Nephron (organoid): ENCODE data around the gene C19orf25.
A peak's percentile ranks its signal among the peaks of the same experiment; 100 is the strongest.

Experiments used
- H3K27ac Mint-ChIP-seq, 3 experiments: 2 replicates each; pipeline ENCODE4 v1.8.0; 2020; ENCODE audit warnings: mixed read lengths in 3 of 3, mild to moderate bottlenecking in 2 of 3, moderate library complexity in 1 of 3
- H3K27me3 Mint-ChIP-seq: 2 replicates; pipeline ENCODE4 v1.8.0; 2021; ENCODE audit warnings: low read depth, mild to moderate bottlenecking, moderate library complexity, mixed read lengths
- H3K36me3 Mint-ChIP-seq: 2 replicates; pipeline ENCODE4 v1.8.0; 2020; ENCODE audit warnings: low read depth, mixed read lengths
- H3K4me1 Mint-ChIP-seq: 2 replicates; pipeline ENCODE4 v1.8.0; 2020; ENCODE audit warnings: mixed read lengths
- H3K4me3 Mint-ChIP-seq, 3 experiments: 2 replicates each; pipeline ENCODE4 v1.8.0; 2020; ENCODE audit warnings: mild to moderate bottlenecking in 3 of 3, mixed read lengths in 3 of 3, moderate library complexity in 2 of 3
- H3K9me3 Mint-ChIP-seq: 2 replicates; pipeline ENCODE4 v1.8.0; 2020; ENCODE audit warnings: mixed read lengths
- TF ChIP-seq, protein P1 (sequence below), 3 experiments: fragments of 200-600 bp; sonication (generic); IDR thresholded peaks; one replicate each; pipeline ENCODE4 v1.5.0; 2021; ENCODE audit warnings: antibody characterized with exemption in 3 of 3; ENCODE audit not compliant: unreplicated experiment in 3 of 3

C19orf25 gene

DNA sequence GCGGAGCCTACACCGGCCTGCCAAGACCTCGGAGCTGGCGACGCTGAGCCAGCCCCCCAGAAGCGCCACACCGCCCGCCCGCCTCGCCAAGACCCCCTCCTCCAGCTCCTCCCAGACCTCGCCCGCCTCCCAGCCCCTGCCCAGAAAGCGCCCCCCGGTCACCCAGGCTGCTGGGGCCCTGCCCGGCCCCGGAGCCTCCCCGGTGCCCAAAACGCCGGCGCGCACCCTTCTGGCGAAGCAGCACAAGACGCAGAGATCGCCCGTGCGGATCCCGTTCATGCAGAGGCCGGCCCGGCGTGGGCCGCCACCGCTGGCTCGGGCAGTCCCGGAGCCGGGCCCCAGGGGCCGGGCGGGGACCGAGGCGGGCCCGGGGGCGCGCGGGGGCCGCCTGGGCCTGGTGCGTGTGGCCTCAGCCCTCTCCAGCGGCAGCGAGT is 10.2 kb downstream of the C19orf25 start:
- Mint-ChIP-seq H3K4me3 (no peak overlapping the region), H3K9me3 (no peaks in the 10 kb centered on the region), H3K36me3 (no peaks in the 10 kb centered on the region), H3K27me3 (peaks cover 71% of the 10 kb centered on the region), H3K27ac (no peak overlapping the region), H3K4me1 (peaks cover 5% of the 10 kb centered on the region)
- TF ChIP-seq, protein P1, sequence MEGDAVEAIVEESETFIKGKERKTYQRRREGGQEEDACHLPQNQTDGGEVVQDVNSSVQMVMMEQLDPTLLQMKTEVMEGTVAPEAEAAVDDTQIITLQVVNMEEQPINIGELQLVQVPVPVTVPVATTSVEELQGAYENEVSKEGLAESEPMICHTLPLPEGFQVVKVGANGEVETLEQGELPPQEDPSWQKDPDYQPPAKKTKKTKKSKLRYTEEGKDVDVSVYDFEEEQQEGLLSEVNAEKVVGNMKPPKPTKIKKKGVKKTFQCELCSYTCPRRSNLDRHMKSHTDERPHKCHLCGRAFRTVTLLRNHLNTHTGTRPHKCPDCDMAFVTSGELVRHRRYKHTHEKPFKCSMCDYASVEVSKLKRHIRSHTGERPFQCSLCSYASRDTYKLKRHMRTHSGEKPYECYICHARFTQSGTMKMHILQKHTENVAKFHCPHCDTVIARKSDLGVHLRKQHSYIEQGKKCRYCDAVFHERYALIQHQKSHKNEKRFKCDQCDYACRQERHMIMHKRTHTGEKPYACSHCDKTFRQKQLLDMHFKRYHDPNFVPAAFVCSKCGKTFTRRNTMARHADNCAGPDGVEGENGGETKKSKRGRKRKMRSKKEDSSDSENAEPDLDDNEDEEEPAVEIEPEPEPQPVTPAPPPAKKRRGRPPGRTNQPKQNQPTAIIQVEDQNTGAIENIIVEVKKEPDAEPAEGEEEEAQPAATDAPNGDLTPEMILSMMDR (IDR thresholded peaks at IDR 0.05; ENCODE audit: unreplicated experiment in 3 of 3): no peak

DNA sequence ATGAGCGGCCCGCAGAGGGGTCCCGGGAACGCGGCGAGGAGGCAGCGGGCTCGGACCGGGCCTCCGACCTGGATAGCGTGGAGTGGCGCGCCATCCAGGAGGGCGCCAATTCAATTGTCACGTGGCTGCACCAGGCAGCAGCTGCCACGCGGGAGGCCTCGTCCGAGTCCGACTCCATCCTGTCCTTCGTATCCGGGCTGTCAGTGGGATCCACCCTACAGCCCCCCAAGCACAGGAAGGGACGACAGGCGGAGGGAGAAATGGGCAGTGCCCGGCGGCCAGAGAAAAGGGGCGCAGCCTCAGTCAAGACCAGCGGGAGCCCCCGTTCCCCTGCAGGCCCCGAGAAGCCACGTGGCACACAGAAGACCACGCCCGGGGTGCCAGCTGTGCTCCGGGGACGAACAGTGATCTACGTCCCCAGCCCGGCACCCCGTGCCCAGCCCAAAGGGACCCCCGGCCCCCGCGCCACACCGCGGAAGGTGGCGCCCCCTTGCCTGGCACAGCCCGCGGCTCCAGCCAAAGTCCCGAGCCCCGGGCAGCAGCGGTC is 10.7 kb downstream of the C19orf25 start:
- peaks cover 71% of the 10 kb centered on the region for H3K27me3 Mint-ChIP-seq
- peaks cover 5% of the 10 kb centered on the region for H3K4me1 Mint-ChIP-seq
- peak overlapping the region in 1 of 3 experiments; percentile 36 for H3K4me3 Mint-ChIP-seq
- H3K9me3 Mint-ChIP-seq: no peaks in the 10 kb centered on the region
- H3K27ac Mint-ChIP-seq: no peak overlapping the region
- TF ChIP-seq, protein P1 (IDR thresholded peaks at IDR 0.05; ENCODE audit: unreplicated experiment in 3 of 3): no peak
- no peaks in the 10 kb centered on the region for H3K36me3 Mint-ChIP-seq

DNA sequence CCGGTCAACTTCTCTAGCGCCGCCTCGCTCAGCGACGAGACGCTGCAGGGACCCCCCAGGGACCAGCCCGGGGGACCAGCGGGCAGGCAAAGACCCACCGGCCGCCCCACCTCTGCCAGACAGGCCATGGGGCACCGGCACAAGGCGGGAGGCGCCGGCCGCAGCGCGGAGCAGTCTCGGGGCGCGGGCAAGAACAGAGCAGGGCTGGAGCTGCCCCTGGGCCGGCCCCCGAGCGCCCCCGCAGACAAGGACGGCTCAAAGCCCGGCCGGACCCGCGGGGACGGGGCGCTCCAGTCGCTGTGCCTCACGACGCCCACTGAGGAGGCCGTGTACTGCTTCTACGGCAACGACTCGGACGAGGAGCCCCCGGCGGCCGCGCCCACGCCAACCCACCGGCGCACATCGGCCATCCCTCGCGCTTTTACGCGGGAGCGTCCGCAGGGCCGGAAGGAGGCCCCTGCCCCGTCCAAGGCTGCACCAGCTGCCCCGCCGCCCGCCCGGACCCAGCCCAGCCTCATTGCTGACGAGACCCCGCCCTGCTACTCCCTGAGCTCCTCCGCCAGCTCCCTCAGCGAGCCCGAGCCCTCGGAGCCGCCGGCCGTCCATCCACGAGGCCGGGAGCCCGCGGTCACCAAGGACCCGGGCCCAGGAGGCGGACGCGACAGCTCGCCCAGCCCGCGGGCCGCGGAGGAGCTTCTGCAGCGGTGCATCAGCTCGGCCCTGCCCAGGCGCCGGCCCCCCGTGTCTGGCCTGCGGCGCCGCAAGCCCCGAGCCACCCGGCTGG is 11.3 kb downstream of the C19orf25 start:
- H3K27ac Mint-ChIP-seq: no peak overlapping the region
- no peaks in the 10 kb centered on the region for H3K36me3 Mint-ChIP-seq
- no peaks in the 10 kb centered on the region for H3K9me3 Mint-ChIP-seq
- no peaks in the 10 kb centered on the region for H3K4me1 Mint-ChIP-seq
- TF ChIP-seq, protein P1 (IDR thresholded peaks at IDR 0.05; ENCODE audit: unreplicated experiment in 3 of 3): no peak
- peaks cover 71% of the 10 kb centered on the region for H3K27me3 Mint-ChIP-seq
- no peak overlapping the region for H3K4me3 Mint-ChIP-seq

DNA sequence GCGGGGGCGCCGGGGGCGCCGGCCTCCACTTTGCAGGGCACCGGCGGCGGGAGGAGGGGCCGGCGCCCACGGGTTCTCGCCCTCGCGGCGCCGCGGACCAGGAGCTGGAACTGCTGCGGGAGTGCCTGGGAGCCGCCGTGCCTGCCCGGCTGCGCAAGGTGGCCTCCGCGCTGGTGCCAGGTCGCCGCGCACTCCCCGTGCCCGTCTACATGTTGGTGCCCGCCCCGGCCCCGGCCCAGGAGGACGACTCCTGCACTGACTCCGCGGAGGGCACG is 11.9 kb downstream of the C19orf25 start:
- Mint-ChIP-seq H3K4me3 (no peak overlapping the region), H3K36me3 (no peaks in the 10 kb centered on the region), H3K9me3 (no peaks in the 10 kb centered on the region), H3K27me3 (peaks cover 71% of the 10 kb centered on the region), H3K27ac (no peak overlapping the region), H3K4me1 (no peaks in the 10 kb centered on the region)
- TF ChIP-seq, protein P1 (IDR thresholded peaks at IDR 0.05; ENCODE audit: unreplicated experiment in 3 of 3): no peak

DNA sequence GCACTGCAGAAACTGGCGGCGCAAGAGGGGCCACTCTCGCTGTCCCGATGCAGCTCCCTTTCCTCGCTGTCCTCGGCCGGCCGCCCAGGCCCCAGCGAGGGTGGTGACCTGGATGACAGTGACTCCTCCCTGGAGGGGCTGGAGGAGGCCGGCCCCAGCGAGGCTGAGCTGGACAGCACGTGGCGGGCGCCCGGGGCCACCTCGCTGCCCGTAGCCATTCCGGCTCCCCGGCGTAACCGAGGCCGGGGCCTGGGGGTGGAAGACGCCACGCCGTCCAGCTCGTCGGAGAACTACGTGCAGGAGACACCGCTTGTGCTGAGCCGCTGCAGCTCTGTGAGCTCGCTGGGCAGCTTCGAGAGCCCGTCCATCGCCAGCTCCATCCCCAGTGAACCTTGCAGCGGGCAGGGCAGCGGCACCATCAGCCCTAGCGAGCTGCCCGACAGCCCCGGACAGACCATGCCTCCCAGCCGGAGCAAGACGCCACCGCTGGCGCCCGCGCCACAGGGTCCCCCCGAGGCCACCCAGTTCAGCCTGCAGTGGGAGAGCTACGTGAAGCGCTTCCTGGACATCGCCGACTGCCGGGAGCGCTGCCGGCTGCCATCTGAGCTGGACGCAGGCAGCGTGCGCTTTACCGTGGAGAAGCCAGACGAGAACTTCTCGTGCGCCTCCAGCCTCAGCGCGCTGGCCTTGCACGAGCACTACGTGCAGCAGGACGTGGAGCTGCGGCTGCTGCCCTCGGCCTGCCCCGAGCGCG is 12.4 kb downstream of the C19orf25 start:
- H3K4me1 Mint-ChIP-seq: no peaks in the 10 kb centered on the region
- H3K36me3 Mint-ChIP-seq: no peaks in the 10 kb centered on the region
- H3K27ac Mint-ChIP-seq: no peak overlapping the region
- TF ChIP-seq, protein P1 (IDR thresholded peaks at IDR 0.05; ENCODE audit: unreplicated experiment in 3 of 3): no peak
- H3K27me3 Mint-ChIP-seq: peaks cover 65% of the 10 kb centered on the region
- no peaks in the 10 kb centered on the region for H3K9me3 Mint-ChIP-seq
- H3K4me3 Mint-ChIP-seq: no peak overlapping the region
